ENCODE data around the gene LY9.

DNA sequence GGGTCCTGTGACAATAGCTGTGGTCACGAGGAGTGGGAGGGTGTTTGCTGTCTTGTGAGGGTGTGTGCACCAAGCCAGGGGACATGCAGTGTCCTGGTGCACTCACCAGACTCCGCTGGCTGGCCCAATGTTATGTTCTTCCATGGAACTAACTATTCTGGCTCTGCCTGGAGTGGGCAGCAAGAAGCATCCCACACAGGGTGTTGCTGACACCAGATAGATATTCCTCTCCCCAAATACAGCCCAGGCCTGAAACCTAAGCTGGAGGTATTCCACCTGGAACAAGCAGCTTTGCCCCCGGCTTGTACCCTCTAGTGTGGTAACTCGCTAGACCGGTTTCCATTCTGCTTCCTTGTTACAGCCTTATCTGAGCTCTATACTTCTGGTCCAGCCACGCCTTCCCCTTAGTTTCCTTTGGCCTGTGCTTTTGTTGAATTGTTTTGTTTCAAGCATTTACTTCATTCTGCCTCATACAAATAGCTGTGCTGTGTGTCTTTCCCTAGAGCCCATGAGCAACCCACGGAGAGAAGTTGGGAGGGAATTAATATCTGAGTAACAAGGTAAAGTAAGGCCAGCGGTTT, 14.7 kb upstream of the LY9 start:
- TF ChIP-seq, protein P1, sequence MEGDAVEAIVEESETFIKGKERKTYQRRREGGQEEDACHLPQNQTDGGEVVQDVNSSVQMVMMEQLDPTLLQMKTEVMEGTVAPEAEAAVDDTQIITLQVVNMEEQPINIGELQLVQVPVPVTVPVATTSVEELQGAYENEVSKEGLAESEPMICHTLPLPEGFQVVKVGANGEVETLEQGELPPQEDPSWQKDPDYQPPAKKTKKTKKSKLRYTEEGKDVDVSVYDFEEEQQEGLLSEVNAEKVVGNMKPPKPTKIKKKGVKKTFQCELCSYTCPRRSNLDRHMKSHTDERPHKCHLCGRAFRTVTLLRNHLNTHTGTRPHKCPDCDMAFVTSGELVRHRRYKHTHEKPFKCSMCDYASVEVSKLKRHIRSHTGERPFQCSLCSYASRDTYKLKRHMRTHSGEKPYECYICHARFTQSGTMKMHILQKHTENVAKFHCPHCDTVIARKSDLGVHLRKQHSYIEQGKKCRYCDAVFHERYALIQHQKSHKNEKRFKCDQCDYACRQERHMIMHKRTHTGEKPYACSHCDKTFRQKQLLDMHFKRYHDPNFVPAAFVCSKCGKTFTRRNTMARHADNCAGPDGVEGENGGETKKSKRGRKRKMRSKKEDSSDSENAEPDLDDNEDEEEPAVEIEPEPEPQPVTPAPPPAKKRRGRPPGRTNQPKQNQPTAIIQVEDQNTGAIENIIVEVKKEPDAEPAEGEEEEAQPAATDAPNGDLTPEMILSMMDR (IDR thresholded peaks at IDR 0.05), result no peak
- TF ChIP-seq EZH2 (IDR thresholded peaks at IDR 0.05), result no peak

All from neural progenitor cell (in vitro differentiated cells).